GM06990 (cell line): ENCODE results near the gene EDC3.

Experiments used
- DNase-seq: peaks from one replicate; pipeline ENCODE4 v3.0.0-alpha.2; 2011; ENCODE audit not compliant: insufficient read length; ENCODE audit errors: extremely low read depth
- H3K27me3 ChIP-seq: replicated peaks from 2 replicates; pipeline ENCODE4 v1.6.0; 2011; ENCODE audit warnings: low read length; ENCODE audit not compliant: control insufficient read depth, insufficient read depth
- H3K36me3 ChIP-seq: 2 replicates; pipeline ENCODE4 v1.5.1; 2011; ENCODE audit warnings: low read length; ENCODE audit not compliant: control insufficient read depth, insufficient read depth
- H3K4me3 ChIP-seq: replicated peaks from 2 replicates; pipeline ENCODE4 v1.5.1; 2011; ENCODE audit warnings: low read depth, mild to moderate bottlenecking, control low read depth, low read length
- TF ChIP-seq, protein P1 (sequence below): IDR thresholded peaks from 2 replicates; pipeline ENCODE4 v1.5.1; 2011; ENCODE audit warnings: low read length, control low read depth, mild to moderate bottlenecking, inconsistent platforms; ENCODE audit not compliant: insufficient read depth, poor library complexity, severe bottlenecking

EDC3 gene

DNA sequence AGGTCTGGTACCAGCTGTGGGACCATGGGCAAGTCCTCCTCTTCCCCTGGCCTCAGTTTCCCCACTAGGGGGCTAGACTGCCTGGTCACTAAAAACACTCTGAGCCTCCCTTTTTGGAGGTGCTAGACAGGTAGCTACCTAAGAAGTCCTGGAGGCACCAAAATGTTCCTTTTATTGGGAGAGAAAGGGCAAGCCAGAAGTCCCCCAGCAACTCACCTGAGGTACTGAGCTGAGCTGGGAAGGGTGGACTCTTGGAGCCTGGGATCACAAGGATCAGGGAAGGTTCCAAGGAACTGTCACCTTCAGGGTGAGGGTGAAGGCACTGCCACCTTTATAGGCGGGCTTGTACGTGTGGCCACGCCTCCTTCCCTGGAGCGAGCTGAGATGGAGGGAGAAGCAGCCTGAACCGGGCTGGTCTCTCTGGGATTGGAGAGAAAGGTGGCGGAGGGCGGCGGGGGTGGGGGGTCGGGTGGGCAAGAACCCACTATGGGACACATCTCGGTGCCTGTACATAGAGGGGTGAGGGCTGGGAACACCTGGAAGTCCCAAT is 29.5 kb upstream of the EDC3 start, which contains the start of gene CYP1A1:
CYP1A1 (minus strand) TSS at position 304 of the 550 bp plus-strand sequence. CDS start 2,431 bp downstream, outside the sequence.
- Histone ChIP-seq H3K36me3 (no peaks in the 10 kb centered on the region), H3K27me3 (no peaks in the 10 kb centered on the region), H3K4me3 (peak within 1 kb of the TSS; percentile 67)
- TF ChIP-seq, protein P1, sequence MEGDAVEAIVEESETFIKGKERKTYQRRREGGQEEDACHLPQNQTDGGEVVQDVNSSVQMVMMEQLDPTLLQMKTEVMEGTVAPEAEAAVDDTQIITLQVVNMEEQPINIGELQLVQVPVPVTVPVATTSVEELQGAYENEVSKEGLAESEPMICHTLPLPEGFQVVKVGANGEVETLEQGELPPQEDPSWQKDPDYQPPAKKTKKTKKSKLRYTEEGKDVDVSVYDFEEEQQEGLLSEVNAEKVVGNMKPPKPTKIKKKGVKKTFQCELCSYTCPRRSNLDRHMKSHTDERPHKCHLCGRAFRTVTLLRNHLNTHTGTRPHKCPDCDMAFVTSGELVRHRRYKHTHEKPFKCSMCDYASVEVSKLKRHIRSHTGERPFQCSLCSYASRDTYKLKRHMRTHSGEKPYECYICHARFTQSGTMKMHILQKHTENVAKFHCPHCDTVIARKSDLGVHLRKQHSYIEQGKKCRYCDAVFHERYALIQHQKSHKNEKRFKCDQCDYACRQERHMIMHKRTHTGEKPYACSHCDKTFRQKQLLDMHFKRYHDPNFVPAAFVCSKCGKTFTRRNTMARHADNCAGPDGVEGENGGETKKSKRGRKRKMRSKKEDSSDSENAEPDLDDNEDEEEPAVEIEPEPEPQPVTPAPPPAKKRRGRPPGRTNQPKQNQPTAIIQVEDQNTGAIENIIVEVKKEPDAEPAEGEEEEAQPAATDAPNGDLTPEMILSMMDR: no peak
- DNase-seq: no peak

DNA sequence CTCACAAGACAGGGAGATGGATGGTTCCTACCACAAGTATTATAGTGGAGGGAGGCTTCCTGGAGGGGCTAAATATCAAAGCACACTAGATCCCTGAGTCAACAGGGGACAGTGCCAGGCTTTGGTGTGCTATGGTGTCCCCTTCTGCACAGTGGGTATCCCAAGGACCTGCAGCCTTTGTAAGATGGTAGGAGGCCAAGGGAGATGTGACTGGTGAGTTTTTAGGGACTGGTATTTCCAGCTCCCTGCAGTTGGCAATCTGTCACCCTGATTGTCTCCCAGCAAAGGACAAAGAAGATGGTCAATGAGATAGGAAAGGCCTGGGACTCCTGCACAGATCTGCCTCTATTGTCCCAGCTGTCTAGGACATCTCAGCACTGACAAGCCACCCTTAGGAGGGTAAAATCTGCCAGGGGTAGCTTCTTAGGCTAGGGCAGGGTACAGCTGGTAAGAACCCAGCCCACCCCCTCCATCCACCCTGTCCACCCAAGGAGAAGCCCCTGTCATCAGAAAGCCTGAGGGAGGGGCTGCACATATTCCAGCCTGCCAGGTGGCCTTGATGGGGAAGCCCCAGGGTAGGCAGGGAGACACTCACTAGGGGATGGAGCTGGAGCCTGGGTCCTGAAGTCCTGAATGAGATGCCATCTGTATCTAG is 28.9 kb upstream of the EDC3 start:
- no peaks in the 10 kb centered on the region for H3K27me3 ChIP-seq
- TF ChIP-seq, protein P1: no peak
- no peak for DNase-seq
- no peaks in the 10 kb centered on the region for H3K36me3 ChIP-seq
- H3K4me3 ChIP-seq: no peak overlapping the region

DNA sequence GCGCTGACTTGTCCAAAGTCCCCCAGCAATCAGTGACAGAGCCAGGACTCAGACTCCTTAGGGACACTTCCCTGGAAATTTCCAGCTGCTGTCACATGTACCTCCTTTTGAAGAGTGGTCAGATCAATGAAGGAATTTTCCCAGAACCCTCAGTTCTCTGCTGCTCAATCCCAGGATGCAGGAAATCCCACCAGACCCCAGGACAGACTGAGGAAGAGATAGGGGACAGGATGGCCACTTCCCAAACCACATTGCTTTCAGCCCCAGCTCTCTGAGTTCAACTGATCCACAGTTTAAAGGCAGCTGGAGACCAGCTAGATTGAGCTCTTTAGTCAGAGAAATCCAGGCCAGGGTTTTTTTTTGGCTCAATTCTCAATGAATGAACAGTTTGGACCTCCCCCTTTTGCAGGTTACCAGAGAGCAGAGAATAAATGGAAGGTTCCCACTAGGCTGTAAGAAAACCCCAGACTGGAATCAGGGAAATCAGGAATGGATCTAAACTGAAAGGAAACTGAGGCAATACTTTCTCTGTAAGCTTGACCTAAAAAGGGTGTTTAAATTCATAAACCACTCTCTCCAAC is 28.0 kb upstream of the EDC3 start:
- Histone ChIP-seq H3K27me3 (no peaks in the 10 kb centered on the region), H3K36me3 (no peaks in the 10 kb centered on the region), H3K4me3 (no peak overlapping the region)
- DNase-seq: no peak
- TF ChIP-seq, protein P1: no peak

GRCh38 chr15:74723187-74723586 is 27.4 kb upstream of the EDC3 start:
- DNase-seq: no peak
- Histone ChIP-seq H3K4me3 (no peak overlapping the region), H3K36me3 (no peaks in the 10 kb centered on the region), H3K27me3 (no peaks in the 10 kb centered on the region)
- TF ChIP-seq, protein P1: no peak

- Histone ChIP-seq H3K36me3 (no peaks in the 10 kb centered on the region), H3K4me3 (no peak overlapping the region), H3K27me3 (no peaks in the 10 kb centered on the region)
- TF ChIP-seq, protein P1: no peak
- DNase-seq: no peak
These were observed 26.8 kb upstream of the EDC3 start for GRCh38 chr15:74722591-74722990.
